ENCODE data around the gene CCDC27. TPM values are rescaled to one million over a fixed set of nuclear protein-coding genes. Genes with fewer than 3 reads are reported as not detected.
A peak's percentile ranks its signal among the peaks of the same experiment; 100 is the strongest.

Gene CCDC27
- total RNA-seq, 1 donor from 2014 or later, result not detected

GRCh38 chr1:3777078-3777547 lies 24.9 kb downstream of the CCDC27 start:
- Histone ChIP-seq H3K9me3 (no peaks in the 10 kb centered on the region), H3K4me1 (peaks cover 32% of the 10 kb centered on the region), H3K4me3 (no peak overlapping the region), H3K36me3 (peaks cover 35% of the 10 kb centered on the region), H3K27me3 (ENCODE audit: low read depth) (no peaks in the 10 kb centered on the region), H3K27ac (no peak overlapping the region)
- DNase-seq (no peak), ATAC-seq (no peak)
- intact Hi-C loops (cut with DNase I), result no loop called here
- TF ChIP-seq CTCF (IDR thresholded peaks at IDR 0.05), result no peak

GRCh38 chr1:3777647-3778589 lies 25.7 kb downstream of the CCDC27 start:
- Histone ChIP-seq H3K36me3 (peaks cover 43% of the 10 kb centered on the region), H3K9me3 (no peaks in the 10 kb centered on the region), H3K27ac (no peak overlapping the region), H3K4me3 (no peak overlapping the region), H3K27me3 (ENCODE audit: low read depth) (no peaks in the 10 kb centered on the region), H3K4me1 (peaks cover 29% of the 10 kb centered on the region)
- DNase-seq (no peak), ATAC-seq (no peak)
- no peak for TF ChIP-seq CTCF (IDR thresholded peaks at IDR 0.05)
- intact Hi-C loops (cut with DNase I), result no loop called here

- H3K9me3 ChIP-seq, result no peaks in the 10 kb centered on the region
- H3K4me3 ChIP-seq, result no peak overlapping the region
- intact Hi-C loops (cut with DNase I), result no loop called here
- peak; percentile 42 for DNase-seq
- TF ChIP-seq CTCF (IDR thresholded peaks at IDR 0.05), result no peak
- peaks cover 20% of the 10 kb centered on the region for H3K4me1 ChIP-seq
- H3K36me3 ChIP-seq, result peaks cover 51% of the 10 kb centered on the region
- no peak overlapping the region for H3K27ac ChIP-seq
- ATAC-seq, result no peak
- H3K27me3 ChIP-seq (ENCODE audit: low read depth), result no peaks in the 10 kb centered on the region
These were observed 26.5 kb downstream of the CCDC27 start for GRCh38 chr1:3778590-3779264.

GRCh38 chr1:3779265-3779911 lies 27.1 kb downstream of the CCDC27 start:
- Histone ChIP-seq H3K36me3 (peaks cover 58% of the 10 kb centered on the region), H3K27me3 (ENCODE audit: low read depth) (no peaks in the 10 kb centered on the region), H3K9me3 (no peaks in the 10 kb centered on the region), H3K27ac (no peak overlapping the region), H3K4me3 (no peak overlapping the region), H3K4me1 (peaks cover 20% of the 10 kb centered on the region)
- intact Hi-C loops (cut with DNase I), result no loop called here
- DNase-seq (peak; percentile 28), ATAC-seq (no peak)
- TF ChIP-seq CTCF (IDR thresholded peaks at IDR 0.05), result no peak

GRCh38 chr1:3779912-3780416 lies 27.7 kb downstream of the CCDC27 start:
- intact Hi-C loops (cut with DNase I), result no loop called here
- H3K36me3 ChIP-seq, result peaks cover 64% of the 10 kb centered on the region
- TF ChIP-seq CTCF (IDR thresholded peaks at IDR 0.05), result no peak
- peak; percentile 23 for DNase-seq
- ATAC-seq, result no peak
- no peaks in the 10 kb centered on the region for H3K27me3 ChIP-seq (ENCODE audit: low read depth)
- no peak overlapping the region for H3K27ac ChIP-seq
- H3K4me3 ChIP-seq, result no peak overlapping the region
- H3K9me3 ChIP-seq, result no peaks in the 10 kb centered on the region
- H3K4me1 ChIP-seq, result peaks cover 19% of the 10 kb centered on the region
